Naive thymus-derived CD4-positive, alpha-beta T cell (primary cell): Measurements from ENCODE around the gene ITSN1. TPM values are rescaled to one million over a fixed set of nuclear protein-coding genes. Genes with fewer than 3 reads are reported as not detected.

Experiments
- ATAC-seq: fragments of 150-1000 bp; cut with Tn5 transposase; 2 replicates; pipeline ENCODE4 v1.10.0; 2021; ENCODE audit warnings: mild to moderate bottlenecking, moderate library complexity
- CTCF ChIA-PET: fragments of 350-600 bp; sonication (Branson Sonifier 250); formaldehyde crosslinking; loops from one replicate; lab custom pipeline; 2021; ENCODE audit warnings: antibody characterized with exemption; lab: Charles Lee
- POLR2A ChIA-PET: fragments of 350-600 bp; sonication (Branson Sonifier 250); formaldehyde crosslinking; loops from one replicate; lab custom pipeline; 2021; ENCODE audit warnings: antibody characterized with exemption, inconsistent platforms; lab: Charles Lee
- DNase-seq, 9 donors: peaks; one replicate each; pipeline versions ENCODE4 v3.0.0 to v3.0.0-alpha.2; 2020 to 2022; ENCODE audit warnings: mixed read lengths in 1 of 9
- H3K27ac ChIP-seq: one replicate; pipeline ENCODE4 v1.7.0; 2013; ENCODE audit warnings: mild to moderate bottlenecking, low read depth, low read length, moderate library complexity
- H3K27me3 ChIP-seq, 2 donors: one replicate each; pipeline ENCODE4 v1.7.0; 2013; ENCODE audit warnings: low read length in 2 of 2, mild to moderate bottlenecking in 2 of 2, moderate library complexity in 2 of 2; ENCODE audit not compliant: control insufficient read depth in 2 of 2, insufficient read depth in 2 of 2
- H3K36me3 ChIP-seq, 3 experiments: 1 replicate in 2 of 3; 2 replicates in 1 of 3; pipeline ENCODE4 v1.7.0; 2013; ENCODE audit warnings: low read length in 3 of 3, mild to moderate bottlenecking in 3 of 3, moderate library complexity in 1 of 3; ENCODE audit not compliant: insufficient read depth in 3 of 3, control insufficient read depth in 2 of 3
- H3K4me1 ChIP-seq, 2 donors: one replicate each; pipeline ENCODE4 v1.7.0; 2013; ENCODE audit warnings: low read length in 2 of 2, mild to moderate bottlenecking in 2 of 2, moderate library complexity in 1 of 2; ENCODE audit not compliant: control insufficient read depth in 2 of 2, insufficient read depth in 2 of 2
- H3K4me3 ChIP-seq: 2 replicates; pipeline ENCODE4 v1.7.0; 2013; ENCODE audit warnings: mild to moderate bottlenecking, low read length
- H3K9me3 ChIP-seq, 3 experiments: 1 replicate in 2 of 3; 2 replicates in 1 of 3; pipeline ENCODE4 v1.7.0; 2013; ENCODE audit warnings: low read length in 3 of 3; ENCODE audit not compliant: control insufficient read depth in 2 of 3
- H3K27ac Mint-ChIP-seq, 9 donors: one replicate each; pipeline ENCODE4 v1.8.0; 2020 to 2022; ENCODE audit warnings: mixed read lengths in 9 of 9, mild to moderate bottlenecking in 8 of 9, moderate library complexity in 5 of 9, inconsistent platforms in 2 of 9
- H3K27me3 Mint-ChIP-seq, 5 donors: one replicate each; pipeline ENCODE4 v1.8.0; 2021 to 2022; ENCODE audit warnings: mixed read lengths in 5 of 5, mild to moderate bottlenecking in 1 of 5
- H3K36me3 Mint-ChIP-seq, 5 donors: one replicate each; pipeline ENCODE4 v1.8.0; 2020 to 2022; ENCODE audit warnings: mixed read lengths in 5 of 5, mild to moderate bottlenecking in 3 of 5, inconsistent platforms in 1 of 5
- H3K4me1 Mint-ChIP-seq, 7 donors: one replicate each; pipeline ENCODE4 v1.8.0; 2020 to 2022; ENCODE audit warnings: mixed read lengths in 7 of 7, mild to moderate bottlenecking in 3 of 7, inconsistent platforms in 1 of 7
- H3K4me3 Mint-ChIP-seq, 10 donors: one replicate each; pipeline ENCODE4 v1.8.0; 2020 to 2022; ENCODE audit warnings: mild to moderate bottlenecking in 10 of 10, mixed read lengths in 10 of 10, moderate library complexity in 6 of 10, inconsistent platforms in 2 of 10
- H3K9me3 Mint-ChIP-seq, 11 donors: one replicate each; pipeline ENCODE4 v1.8.0; 2020 to 2022; ENCODE audit warnings: mixed read lengths in 11 of 11, mild to moderate bottlenecking in 4 of 11, inconsistent platforms in 1 of 11, moderate library complexity in 1 of 11
- intact Hi-C, 2 donors: fragments of 100-400 bp; cut with micrococcal nuclease; formaldehyde crosslinking; loops; one replicate each; pipeline ENCODE4 v1.15.1; 2023
- polyA plus RNA-seq, 2 donors: library from polyadenylated mRNA; unstranded; fragments of 300-500 nt; fragmentation: Illumina TruSeq; gene quantifications; one replicate each; pipeline ENCODE4 v1.2.3, GENCODE V29; 2021
- total RNA-seq, 6 experiments: library from RNA in 5 of 6; stranded (reverse) in 5 of 6; gene quantifications; 1 replicate in 5 of 6; 2 replicates in 1 of 6; pipeline ENCODE4 v1.2.3 and lab custom pipeline; 2021 to 2026

Gene ITSN1
- total and polyA plus RNA-seq, 7 experiments from 2014 or later: 1.2 to 8.6 (median 3.2) TPM

- Mint-ChIP-seq H3K27ac (no peak overlapping the region), H3K9me3 (no peaks in the 10 kb centered on the region), H3K4me3 (no peak overlapping the region), H3K27me3 (peaks cover 0 to 14% (median 12%) of the 10 kb centered on the region in 5 donors), H3K36me3 (no peaks in the 10 kb centered on the region), H3K4me1 (peaks cover 0 to 2% (median 0%) of the 10 kb centered on the region in 7 donors)
- Histone ChIP-seq H3K36me3 (no peaks in the 10 kb centered on the region), H3K9me3 (no peaks in the 10 kb centered on the region), H3K27ac (no peak overlapping the region), H3K27me3 (no peaks in the 10 kb centered on the region), H3K4me3 (no peak overlapping the region), H3K4me1 (no peaks in the 10 kb centered on the region)
- intact Hi-C loops: no loop called here
- no peak for ATAC-seq
- ChIA-PET CTCF (no interaction called here), POLR2A (no interaction called here)
- no peak for DNase-seq
These were observed 147.4 kb downstream of the ITSN1 start for GRCh38 chr21:33789697-33790096.

DNA sequence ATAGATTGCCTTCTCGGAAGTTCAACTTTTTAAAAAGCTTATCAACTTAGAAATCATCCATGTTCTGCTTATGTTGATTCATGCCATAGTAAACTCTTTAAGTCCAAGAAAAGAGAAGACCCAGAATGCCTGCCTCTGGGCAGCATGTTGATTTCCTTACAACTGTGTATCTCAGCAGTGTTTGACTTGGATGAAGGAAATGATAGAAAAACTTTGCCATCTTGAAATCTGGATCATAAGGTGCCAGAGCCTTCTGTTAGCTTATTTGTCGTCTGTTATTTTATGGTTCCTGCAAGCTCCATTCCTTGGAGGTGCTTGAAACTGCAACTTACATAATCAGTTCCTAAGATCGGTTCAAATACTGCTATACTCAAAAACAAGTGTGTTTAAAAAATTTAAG, 148.8 kb downstream of the ITSN1 start:
- intact Hi-C loops: no loop called here
- Histone ChIP-seq H3K27ac (no peak overlapping the region), H3K27me3 (no peaks in the 10 kb centered on the region), H3K9me3 (no peaks in the 10 kb centered on the region), H3K4me3 (no peak overlapping the region), H3K36me3 (no peaks in the 10 kb centered on the region), H3K4me1 (no peaks in the 10 kb centered on the region)
- H3K9me3 Mint-ChIP-seq: no peaks in the 10 kb centered on the region
- ATAC-seq: no peak
- peaks cover 0 to 14% (median 12%) of the 10 kb centered on the region in 5 donors for H3K27me3 Mint-ChIP-seq
- no peak overlapping the region for H3K27ac Mint-ChIP-seq
- DNase-seq: no peak
- no peaks in the 10 kb centered on the region for H3K36me3 Mint-ChIP-seq
- ChIA-PET CTCF (no interaction called here), POLR2A (no interaction called here)
- no peak overlapping the region for H3K4me3 Mint-ChIP-seq
- peaks cover 0 to 2% (median 0%) of the 10 kb centered on the region in 7 donors for H3K4me1 Mint-ChIP-seq

- no peak overlapping the region for H3K4me3 Mint-ChIP-seq
- no peaks in the 10 kb centered on the region for H3K9me3 Mint-ChIP-seq
- H3K4me1 Mint-ChIP-seq: peaks cover 0 to 2% (median 0%) of the 10 kb centered on the region in 7 donors
- H3K27me3 Mint-ChIP-seq: peaks cover 0 to 8% (median 8%) of the 10 kb centered on the region in 5 donors
- no peak overlapping the region for H3K27ac ChIP-seq
- DNase-seq: no peak
- ATAC-seq: no peak
- intact Hi-C loops: no loop called here
- H3K36me3 Mint-ChIP-seq: peaks cover 0 to 9% (median 5%) of the 10 kb centered on the region in 5 donors
- no peaks in the 10 kb centered on the region for H3K4me1 ChIP-seq
- POLR2A ChIA-PET: no interaction called here
- CTCF ChIA-PET: interaction anchor here (0.6 kb wide), 1 partner anchor 229 kb away, joined by 3 read pairs; no protein-coding TSS in a partner anchor
- H3K27ac Mint-ChIP-seq: no peak overlapping the region
- H3K9me3 ChIP-seq: no peaks in the 10 kb centered on the region
- H3K36me3 ChIP-seq: no peaks in the 10 kb centered on the region
- no peak overlapping the region for H3K4me3 ChIP-seq
- no peaks in the 10 kb centered on the region for H3K27me3 ChIP-seq
These were observed 152.3 kb downstream of the ITSN1 start for GRCh38 chr21:33794596-33794995.

DNA sequence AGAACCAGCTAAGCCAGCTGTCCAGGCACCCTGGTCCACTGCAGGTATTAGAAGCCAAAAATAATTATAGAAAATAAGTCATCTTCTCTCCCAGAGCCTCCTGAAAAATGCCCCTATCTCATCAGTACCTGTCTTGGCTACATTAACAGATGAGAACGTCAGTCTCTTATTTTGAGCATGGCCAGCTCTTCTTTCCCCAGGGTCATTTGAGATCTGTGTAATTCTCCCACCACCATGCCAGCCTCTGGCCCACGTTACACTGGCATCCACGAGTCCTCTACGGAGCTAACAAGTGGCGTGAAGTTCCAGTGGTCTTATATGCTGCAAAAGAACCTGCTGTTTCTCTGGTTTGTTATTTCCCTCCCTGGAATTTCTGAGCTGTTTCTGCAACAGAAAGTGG, 155.3 kb downstream of the ITSN1 start:
- Histone ChIP-seq H3K9me3 (no peaks in the 10 kb centered on the region), H3K36me3 (no peaks in the 10 kb centered on the region), H3K4me3 (no peak overlapping the region), H3K4me1 (no peaks in the 10 kb centered on the region), H3K27me3 (no peaks in the 10 kb centered on the region), H3K27ac (no peak overlapping the region)
- intact Hi-C loops: no loop called here
- Mint-ChIP-seq H3K27me3 (peaks cover 0 to 6% (median 2%) of the 10 kb centered on the region in 5 donors), H3K27ac (peak overlapping the region in 1 of 9 donors; percentile 28), H3K4me3 (no peak overlapping the region), H3K4me1 (peaks cover 0 to 2% (median 0%) of the 10 kb centered on the region in 7 donors), H3K36me3 (peaks cover 0 to 9% (median 5%) of the 10 kb centered on the region in 5 donors), H3K9me3 (no peaks in the 10 kb centered on the region)
- POLR2A ChIA-PET: no interaction called here
- ATAC-seq: no peak
- CTCF ChIA-PET: interaction anchor here (0.6 kb wide), 1 partner anchor 74 kb away, joined by 3 read pairs; no protein-coding TSS in a partner anchor
- no peak for DNase-seq

DNA sequence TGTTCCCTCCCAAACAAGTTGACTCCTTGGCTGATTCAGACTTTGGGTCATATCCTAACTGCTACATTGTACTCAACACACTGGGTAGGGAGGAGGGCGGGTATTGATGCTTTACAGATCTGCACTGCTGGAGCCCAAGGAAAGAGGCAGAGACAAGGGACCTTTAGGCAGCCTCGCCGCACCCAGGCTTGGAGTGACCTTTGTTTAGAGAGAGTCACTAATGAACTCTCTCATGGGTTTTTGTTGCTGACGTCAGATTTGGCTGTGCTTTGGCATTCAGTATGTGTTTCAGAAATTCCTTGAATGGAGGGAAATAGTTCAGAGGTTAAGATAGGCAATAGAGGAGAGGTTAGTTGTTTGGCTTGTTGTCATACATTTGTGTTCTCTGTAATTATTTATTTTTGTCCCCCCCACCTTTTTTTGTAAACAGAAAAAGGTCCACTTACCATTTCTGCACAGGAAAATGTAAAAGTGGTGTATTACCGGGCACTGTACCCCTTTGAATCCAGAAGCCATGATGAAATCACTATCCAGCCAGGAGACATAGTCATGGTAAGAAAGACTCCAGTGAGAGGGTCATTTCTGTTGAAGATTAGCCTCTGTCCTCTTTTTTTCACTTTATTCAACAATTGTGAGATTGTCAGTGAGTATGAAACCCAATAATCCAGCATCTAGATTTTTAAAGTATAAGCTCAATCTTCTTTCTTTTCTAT, 157.2 kb downstream of the ITSN1 start:
- intact Hi-C loops: no loop called here
- Mint-ChIP-seq H3K36me3 (peaks cover 0 to 10% (median 5%) of the 10 kb centered on the region in 5 donors), H3K9me3 (no peaks in the 10 kb centered on the region), H3K4me1 (peaks cover 0 to 2% (median 0%) of the 10 kb centered on the region in 7 donors), H3K4me3 (no peak overlapping the region), H3K27ac (no peak overlapping the region), H3K27me3 (no peaks in the 10 kb centered on the region)
- H3K9me3 ChIP-seq: no peaks in the 10 kb centered on the region
- no peak for DNase-seq
- H3K4me3 ChIP-seq: no peak overlapping the region
- no peak for ATAC-seq
- H3K27ac ChIP-seq: no peak overlapping the region
- POLR2A ChIA-PET: no interaction called here
- no peaks in the 10 kb centered on the region for H3K36me3 ChIP-seq
- no peaks in the 10 kb centered on the region for H3K4me1 ChIP-seq
- no peaks in the 10 kb centered on the region for H3K27me3 ChIP-seq
- CTCF ChIA-PET: no interaction called here

DNA sequence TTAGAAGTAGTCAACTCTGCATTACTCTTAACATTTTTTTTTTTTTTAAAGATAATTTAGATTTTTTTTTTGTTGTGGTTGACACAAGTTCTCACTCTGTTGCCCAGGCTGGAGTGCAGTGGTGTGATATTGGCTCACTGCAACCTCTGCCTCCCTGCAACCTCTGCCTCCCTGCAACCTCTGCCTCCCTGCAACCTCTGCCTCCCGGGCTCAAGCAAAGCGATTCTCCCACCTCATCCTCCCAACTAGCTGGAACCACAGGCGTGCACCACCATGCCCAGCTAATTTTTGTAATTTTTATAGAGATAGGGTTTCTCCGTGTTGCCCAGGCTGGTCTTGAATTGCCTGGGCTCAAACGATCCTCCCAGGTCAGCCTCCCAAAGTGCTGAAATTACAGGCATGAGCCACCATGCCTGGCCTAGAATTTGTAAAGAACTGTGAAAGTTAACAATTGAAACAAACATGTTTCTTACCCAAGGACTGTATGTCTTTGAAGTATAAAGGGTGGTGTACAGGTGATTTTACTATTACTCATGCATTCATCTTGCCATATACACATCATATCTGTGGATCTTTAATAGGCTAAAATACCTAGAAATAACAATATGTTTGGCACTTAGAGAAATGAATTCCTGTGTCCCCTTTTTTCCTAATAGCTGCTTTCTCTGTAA, 158.6 kb downstream of the ITSN1 start:
- Mint-ChIP-seq H3K36me3 (peaks cover 0 to 12% (median 5%) of the 10 kb centered on the region in 5 donors), H3K9me3 (no peaks in the 10 kb centered on the region), H3K27ac (no peak overlapping the region), H3K27me3 (no peaks in the 10 kb centered on the region), H3K4me1 (peaks cover 0 to 2% (median 0%) of the 10 kb centered on the region in 7 donors), H3K4me3 (no peak overlapping the region)
- intact Hi-C loops: no loop called here
- no peak overlapping the region for H3K27ac ChIP-seq
- H3K4me1 ChIP-seq: no peaks in the 10 kb centered on the region
- CTCF ChIA-PET: no interaction called here
- POLR2A ChIA-PET: no interaction called here
- H3K27me3 ChIP-seq: no peaks in the 10 kb centered on the region
- DNase-seq: no peak
- H3K9me3 ChIP-seq: no peaks in the 10 kb centered on the region
- no peak for ATAC-seq
- H3K4me3 ChIP-seq: no peak overlapping the region
- no peaks in the 10 kb centered on the region for H3K36me3 ChIP-seq
